HCT116 (cell line): ENCODE data around the gene VWA7. TPM values are rescaled to one million over a fixed set of nuclear protein-coding genes. Genes with fewer than 3 reads are reported as not detected.

Experiments used
- ATAC-seq: fragments of 200-7000 bp; cut with Tn5 transposase; 2 replicates; pipeline ENCODE4 v1.9.1; 2020; ENCODE audit warnings: mild to moderate bottlenecking, moderate library complexity
- BruUV-seq: library from RNA; stranded (reverse); fragments of 400-500 nt; replicated peaks from 2 replicates; lab custom pipeline; 2021; lab: Mats Ljungman, UMichigan
- CTCF ChIA-PET: fragments of 300-600 bp; sonication (Branson Sonifier 250); formaldehyde crosslinking; loops from one replicate; lab custom pipeline; 2021; ENCODE audit warnings: antibody characterized with exemption; lab: Charles Lee
- POLR2A ChIA-PET: fragments of 300-600, 350-600 bp; sonication (Branson Sonifier 250); formaldehyde crosslinking; loops from one replicate; lab custom pipeline; 2021; ENCODE audit warnings: antibody characterized with exemption; lab: Charles Lee
- RAD21 ChIA-PET, 2 experiments: fragments of 300-600 bp; sonication (Branson Sonifier 250); formaldehyde crosslinking; loops; one replicate each; lab custom pipeline; 2023; ENCODE audit warnings: low total read pairs in 2 of 2; ENCODE audit not compliant: uncharacterized antibody in 2 of 2, unreplicated experiment in 2 of 2, low non-redundant PET in 1 of 2; lab: Charles Lee
- DNase-seq: peaks from one replicate; pipeline ENCODE4 v3.0.0-alpha.2; 2010; ENCODE audit warnings: low read depth, low spot score
- H2AFZ ChIP-seq: fragments of 200-600 bp; shearing (Covaris generic), sonication (generic); 2 replicates; pipeline ENCODE4 v1.6.1; 2017; ENCODE audit warnings: low read depth, mixed run types, mixed read lengths, antibody characterized with exemption, low read length; ENCODE audit not compliant: poor library complexity, severe bottlenecking
- H3K27ac ChIP-seq: 2 replicates; pipeline ENCODE4 v1.5.1; 2012; ENCODE audit warnings: low read depth, low read length
- H3K27me3 ChIP-seq: fragments of 200-600 bp; sonication (generic); 2 replicates; pipeline ENCODE4 v1.6.1; 2016; ENCODE audit warnings: mixed run types, low read length, mixed read lengths; ENCODE audit not compliant: insufficient read depth
- H3K36me3 ChIP-seq, 2 experiments: fragments of 200-500 bp in 1 of 2; fragments of 200-600 bp in 1 of 2; sonication (Bioruptor generic) in 1 of 2; sonication (generic) in 1 of 2; 2 replicates each; pipeline versions ENCODE4 v1.5.1 to v1.6.1; 2014 to 2016; ENCODE audit warnings: low read length in 2 of 2, inconsistent platforms in 1 of 2, mixed read lengths in 1 of 2, mixed run types in 1 of 2; ENCODE audit not compliant: insufficient read depth in 2 of 2, control insufficient read depth in 1 of 2
- H3K4me1 ChIP-seq, 2 experiments: fragments of 200-600 bp in 1 of 2; sonication (generic) in 1 of 2; 2 replicates each; pipeline versions ENCODE4 v1.5.1 to v1.6.1; 2012 to 2017; ENCODE audit warnings: low read length in 2 of 2, inconsistent platforms in 1 of 2, mild to moderate bottlenecking in 1 of 2, mixed read lengths in 1 of 2, mixed run types in 1 of 2, moderate library complexity in 1 of 2; ENCODE audit not compliant: insufficient read depth in 2 of 2, control insufficient read depth in 1 of 2
- H3K4me2 ChIP-seq: fragments of 200-600 bp; sonication (generic); 2 replicates; pipeline ENCODE4 v1.6.1; 2017; ENCODE audit warnings: mixed run types, low read length, mixed read lengths
- H3K4me3 ChIP-seq, 2 experiments: fragments of 200-600 bp in 1 of 2; sonication (generic) in 1 of 2; replicated peaks in 1 of 2; 2 replicates each; pipeline ENCODE4 v1.5.1; 2011 to 2016; ENCODE audit warnings: low read length in 2 of 2, control low read depth in 1 of 2, low read depth in 1 of 2, mild to moderate bottlenecking in 1 of 2, mixed read lengths in 1 of 2, mixed run types in 1 of 2
- H3K79me2 ChIP-seq: fragments of 200-600 bp; sonication (generic); 2 replicates; pipeline ENCODE4 v1.6.1; 2017; ENCODE audit warnings: mild to moderate bottlenecking, mixed run types, low read length, moderate library complexity, mixed read lengths; ENCODE audit not compliant: insufficient read depth
- H3K9ac ChIP-seq: fragments of 200-600 bp; sonication (generic); 2 replicates; pipeline ENCODE4 v1.6.1; 2016; ENCODE audit warnings: low read length, mixed read lengths
- H3K9me2 ChIP-seq: fragments of 200-600 bp; sonication (generic), shearing (Covaris generic); 2 replicates; pipeline ENCODE4 v1.6.1; 2017; ENCODE audit warnings: mixed run types, mild to moderate bottlenecking, moderate library complexity; ENCODE audit not compliant: insufficient read depth
- H3K9me3 ChIP-seq, 2 experiments: fragments of 200-500 bp in 1 of 2; fragments of 200-600 bp in 1 of 2; sonication (Bioruptor generic) in 1 of 2; sonication (generic) in 1 of 2; 2 replicates each; pipeline ENCODE4 v1.6.1; 2014 to 2017; ENCODE audit warnings: low read length in 2 of 2, mixed read lengths in 2 of 2, inconsistent platforms in 1 of 2, low read depth in 1 of 2, mild to moderate bottlenecking in 1 of 2, mixed run types in 1 of 2, moderate library complexity in 1 of 2; ENCODE audit not compliant: control insufficient read depth in 1 of 2, insufficient read depth in 1 of 2
- H4K20me1 ChIP-seq: fragments of 200-600 bp; sonication (generic), shearing (Covaris generic); 2 replicates; pipeline ENCODE4 v1.6.1; 2017; ENCODE audit warnings: mixed run types, mild to moderate bottlenecking, moderate library complexity; ENCODE audit not compliant: insufficient read depth
- CBX3 ChIP-seq: IDR thresholded peaks from 2 replicates; pipeline ENCODE4 v1.6.1; 2012; ENCODE audit warnings: low read depth
- CEBPB ChIP-seq: IDR thresholded peaks from 2 replicates; pipeline ENCODE4 v1.6.1; 2012; ENCODE audit warnings: low read depth
- EGR1 ChIP-seq: IDR thresholded peaks from 2 replicates; pipeline ENCODE4 v1.6.1; 2012; ENCODE audit warnings: low read depth
- ELF1 ChIP-seq: IDR thresholded peaks from 2 replicates; pipeline ENCODE4 v1.6.1; 2012; ENCODE audit warnings: low read depth, borderline replicate concordance
- FOSL1 ChIP-seq: IDR thresholded peaks from 2 replicates; pipeline ENCODE4 v1.6.1; 2012; ENCODE audit warnings: low read depth
- RAD21 ChIP-seq: IDR thresholded peaks from 2 replicates; pipeline ENCODE4 v1.6.1; 2012; ENCODE audit warnings: low read depth, mild to moderate bottlenecking
- SRF ChIP-seq: IDR thresholded peaks from 2 replicates; pipeline ENCODE4 v1.6.1; 2012; ENCODE audit warnings: low read depth
- TCF7L2 ChIP-seq: IDR thresholded peaks from 2 replicates; pipeline ENCODE4 v1.7.0; 2011; ENCODE audit warnings: borderline replicate concordance, inconsistent platforms; ENCODE audit not compliant: insufficient read depth, insufficient read length; ENCODE audit errors: extremely low read depth
- ZFX ChIP-seq: fragments of 450-650 bp; IDR thresholded peaks from 2 replicates; pipeline ENCODE4 v1.6.1; 2017
- ZNF274 ChIP-seq: fragments of 200-500 bp; sonication (Bioruptor generic); IDR thresholded peaks from 2 replicates; pipeline ENCODE4 v1.6.1; 2014; ENCODE audit warnings: mild to moderate bottlenecking, low read depth, low read length, inconsistent platforms
- intact Hi-C: fragments of 100-400 bp; cut with micrococcal nuclease; formaldehyde crosslinking; loops from 2 replicates; pipeline ENCODE4 v1.10.0; 2022
- total RNA-seq: library from RNA; stranded (reverse); gene quantifications from one replicate; pipeline ENCODE4 v1.2.1, GENCODE V29; 2021; ENCODE audit not compliant: unreplicated experiment
- TF ChIP-seq, protein P1 (sequence below): IDR thresholded peaks from 2 replicates; pipeline ENCODE4 v1.6.1; 2012
- TF ChIP-seq, protein P2 (sequence below), 3 experiments: fragments of 200-600 bp in 1 of 3; sonication (generic) in 1 of 3; IDR thresholded peaks in 2 of 3; conservative IDR thresholded peaks in 1 of 3; 2 replicates each; pipeline ENCODE4 v1.5.1; 2012 to 2017; ENCODE audit warnings: low read depth in 2 of 3, low read length in 2 of 3, antibody characterized with exemption in 1 of 3, borderline replicate concordance in 1 of 3, control low read depth in 1 of 3, mild to moderate bottlenecking in 1 of 3, mixed read lengths in 1 of 3, mixed run types in 1 of 3, moderate library complexity in 1 of 3; ENCODE audit not compliant: insufficient read depth in 1 of 3

VWA7 gene
- total RNA-seq, 1 experiment from 2014 or later = 14.6 TPM

DNA sequence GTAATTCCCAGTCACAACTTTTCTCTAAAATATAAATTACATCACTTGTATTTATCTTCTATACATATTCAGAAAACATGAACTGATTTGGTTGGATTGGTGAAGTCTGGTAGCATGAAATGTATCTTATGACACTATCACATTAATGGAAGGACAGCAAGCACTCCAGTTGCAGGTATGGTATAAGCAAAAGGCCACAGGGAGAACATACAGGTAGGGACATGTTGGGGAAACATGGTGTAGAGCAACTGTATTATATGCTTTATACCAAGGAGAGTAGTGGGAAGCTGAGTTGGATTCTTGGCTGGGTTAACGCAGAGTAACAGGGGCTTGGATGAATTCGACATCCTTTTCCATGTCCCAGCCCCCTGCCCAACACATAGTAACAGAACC is 19.9 kb upstream of the VWA7 start:
- Histone ChIP-seq H3K4me3 (no peak overlapping the region), H3K9me2 (no peaks in the 10 kb centered on the region), H2AFZ (no peak overlapping the region), H3K4me1 (peaks cover 22 to 38% of the 10 kb centered on the region in 2 experiments), H3K9me3 (no peaks in the 10 kb centered on the region), H3K4me2 (no peak overlapping the region), H3K79me2 (peaks cover 37% of the 10 kb centered on the region), H3K27ac (peak overlapping the region; percentile 98; the same call in 1 of the 2 replicates), H3K36me3 (peaks cover 7 to 11% of the 10 kb centered on the region in 2 experiments; a peak in 3 of 4 replicates), H3K27me3 (no peaks in the 10 kb centered on the region), H3K9ac (no peak overlapping the region), H4K20me1 (no peaks in the 10 kb centered on the region)
- ChIA-PET POLR2A (interaction anchor here (1.7 to 1.9 kb wide), 2 partner anchors 34 to 94 kb away, joined by 4 to 9 read pairs; partner anchors contain the start of gene ABHD16A), CTCF (no interaction called here), RAD21 (no interaction called here)
- BruUV-seq = no TSS peak
- TF ChIP-seq, protein P1, sequence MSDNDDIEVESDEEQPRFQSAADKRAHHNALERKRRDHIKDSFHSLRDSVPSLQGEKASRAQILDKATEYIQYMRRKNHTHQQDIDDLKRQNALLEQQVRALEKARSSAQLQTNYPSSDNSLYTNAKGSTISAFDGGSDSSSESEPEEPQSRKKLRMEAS = no peak
- TF ChIP-seq CEBPB = no peak
- no peak for TF ChIP-seq SRF
- TF ChIP-seq RAD21 = no peak
- no peak for TF ChIP-seq CBX3
- TF ChIP-seq ZNF274 = no peak
- no peak for TF ChIP-seq FOSL1
- no peak for TF ChIP-seq TCF7L2
- TF ChIP-seq ZFX = no peak
- no peak for TF ChIP-seq ELF1
- TF ChIP-seq, protein P2, sequence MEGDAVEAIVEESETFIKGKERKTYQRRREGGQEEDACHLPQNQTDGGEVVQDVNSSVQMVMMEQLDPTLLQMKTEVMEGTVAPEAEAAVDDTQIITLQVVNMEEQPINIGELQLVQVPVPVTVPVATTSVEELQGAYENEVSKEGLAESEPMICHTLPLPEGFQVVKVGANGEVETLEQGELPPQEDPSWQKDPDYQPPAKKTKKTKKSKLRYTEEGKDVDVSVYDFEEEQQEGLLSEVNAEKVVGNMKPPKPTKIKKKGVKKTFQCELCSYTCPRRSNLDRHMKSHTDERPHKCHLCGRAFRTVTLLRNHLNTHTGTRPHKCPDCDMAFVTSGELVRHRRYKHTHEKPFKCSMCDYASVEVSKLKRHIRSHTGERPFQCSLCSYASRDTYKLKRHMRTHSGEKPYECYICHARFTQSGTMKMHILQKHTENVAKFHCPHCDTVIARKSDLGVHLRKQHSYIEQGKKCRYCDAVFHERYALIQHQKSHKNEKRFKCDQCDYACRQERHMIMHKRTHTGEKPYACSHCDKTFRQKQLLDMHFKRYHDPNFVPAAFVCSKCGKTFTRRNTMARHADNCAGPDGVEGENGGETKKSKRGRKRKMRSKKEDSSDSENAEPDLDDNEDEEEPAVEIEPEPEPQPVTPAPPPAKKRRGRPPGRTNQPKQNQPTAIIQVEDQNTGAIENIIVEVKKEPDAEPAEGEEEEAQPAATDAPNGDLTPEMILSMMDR (IDR thresholded peaks at IDR 0.05 in 2 of 3, conservative IDR thresholded peaks at IDR 0.05 in 1 of 3; ENCODE audit: borderline replicate concordance in 1 of 3, insufficient read depth in 1 of 3, low read depth in 2 of 3, low read length in 2 of 3) = no peak
- TF ChIP-seq EGR1 = no peak
- intact Hi-C loops = loop anchor here (1.0 kb wide), 1 partner anchor 30 kb away; the partner anchor contains the start of gene HSPA1B
- no peak for DNase-seq
- ATAC-seq = no peak
